Activated naive CD8-positive, alpha-beta T cell treated with anti-CD3 and anti-CD28 coated beads, Interleukin-2, amount 50 U/mL, for 16 hours (primary cell): ENCODE measurements around the gene FES.
"Not testable (repeated sequence)": the region's sequence is repeated elsewhere in the genome, so short reads cannot be mapped to it uniquely, and the experiment has no call there.

Source experiments
- DNase-seq: peaks from one replicate; pipeline ENCODE4 v3.0.0-alpha.2; 2020; ENCODE audit warnings: low read depth, low spot score

The FES gene

DNA sequence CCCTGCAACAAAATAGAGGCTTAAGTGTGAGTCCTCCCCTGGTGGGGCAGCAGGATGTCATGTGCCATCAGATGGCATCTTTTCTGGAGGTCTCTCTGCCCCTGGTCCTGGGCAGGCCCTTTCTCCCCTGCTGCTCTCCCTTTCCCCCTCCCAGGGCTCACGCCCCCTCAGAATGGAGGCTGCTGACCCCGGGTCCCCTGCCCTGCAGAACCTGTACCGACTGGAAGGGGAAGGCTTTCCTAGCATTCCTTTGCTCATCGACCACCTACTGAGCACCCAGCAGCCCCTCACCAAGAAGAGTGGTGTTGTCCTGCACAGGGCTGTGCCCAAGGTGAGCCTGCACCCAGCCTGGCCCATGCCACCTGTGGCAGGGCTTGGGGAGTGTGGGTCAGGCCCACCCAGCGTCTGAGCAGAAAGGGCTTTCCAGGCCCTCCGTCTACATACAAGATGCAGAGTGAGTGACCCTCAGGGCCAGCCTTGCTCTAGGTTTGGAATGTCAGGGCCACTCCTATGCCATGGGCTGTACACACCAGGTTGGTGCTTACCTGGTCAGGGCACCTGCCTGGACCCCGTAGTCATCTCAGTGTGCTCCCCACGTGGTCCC, 7.1 kb downstream of the FES start:
- DNase-seq = no peak

- no peak for DNase-seq
Measured at GRCh38 chr15:90892023-90892422, 7.7 kb downstream of the FES start.

- DNase-seq = no peak
Measured at GRCh38 chr15:90892498-90893174, 8.3 kb downstream of the FES start.

DNA sequence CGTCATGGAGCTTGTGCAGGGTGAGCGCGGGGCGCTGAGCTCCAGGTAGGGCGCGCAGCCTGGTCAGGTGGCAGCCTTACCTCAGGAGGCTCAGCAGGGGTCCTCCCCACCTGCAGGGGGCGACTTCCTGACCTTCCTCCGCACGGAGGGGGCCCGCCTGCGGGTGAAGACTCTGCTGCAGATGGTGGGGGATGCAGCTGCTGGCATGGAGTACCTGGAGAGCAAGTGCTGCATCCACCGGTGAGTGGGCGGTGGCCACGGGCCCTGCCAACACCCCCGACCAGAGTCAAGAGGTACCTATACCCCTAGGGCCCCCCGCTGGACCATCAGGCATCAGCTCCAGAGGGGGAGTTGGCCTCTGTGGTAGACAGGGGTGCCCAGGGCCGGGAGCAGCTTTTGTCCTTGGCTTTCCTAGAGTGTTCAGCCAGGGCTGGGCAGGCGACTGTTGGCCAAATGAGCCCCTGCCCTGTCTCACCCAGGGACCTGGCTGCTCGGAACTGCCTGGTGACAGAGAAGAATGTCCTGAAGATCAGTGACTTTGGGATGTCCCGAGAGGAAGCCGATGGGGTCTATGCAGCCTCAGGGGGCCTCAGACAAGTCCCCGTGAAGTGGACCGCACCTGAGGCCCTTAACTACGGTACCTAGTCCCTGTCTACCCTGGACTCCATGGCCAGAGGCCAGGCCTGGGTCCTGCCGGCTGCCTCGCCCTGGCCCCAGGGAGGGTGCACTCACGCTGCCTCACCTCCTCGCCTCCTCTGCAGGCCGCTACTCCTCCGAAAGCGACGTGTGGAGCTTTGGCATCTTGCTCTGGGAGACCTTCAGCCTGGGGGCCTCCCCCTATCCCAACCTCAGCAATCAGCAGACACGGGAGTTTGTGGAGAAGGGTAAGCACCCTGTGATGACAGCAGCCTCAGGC, 9.1 kb downstream of the FES start:
- DNase-seq = no peak

DNA sequence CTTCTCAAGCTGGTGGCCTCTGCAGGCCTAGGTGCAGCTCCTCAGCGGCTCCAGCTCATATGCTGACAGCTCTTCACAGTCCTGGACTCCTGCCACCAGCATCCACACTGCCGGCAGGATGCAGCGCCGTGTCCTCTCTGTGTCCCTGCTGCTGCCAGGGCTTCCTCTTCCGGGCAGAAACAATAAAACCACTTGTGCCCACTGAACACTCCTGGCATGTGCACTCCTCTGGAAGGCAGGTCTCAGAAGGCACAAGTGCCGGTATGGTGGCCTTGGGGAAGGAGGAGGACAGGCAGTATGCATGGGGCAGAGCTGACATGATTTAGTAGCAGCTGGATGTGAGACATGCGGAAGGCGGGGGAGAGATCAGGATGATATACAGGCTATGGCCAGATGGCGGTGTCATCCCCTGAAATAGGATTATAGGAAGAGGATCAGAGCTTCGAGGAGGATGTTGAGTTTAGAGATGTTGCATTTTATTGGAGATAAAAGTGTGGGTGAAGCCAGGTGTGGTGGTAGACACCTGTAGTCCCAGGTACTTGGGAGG, 11.3 kb downstream of the FES start:
- DNase-seq = no peak

- not testable (repeated sequence) for DNase-seq
Measured at GRCh38 chr15:90897131-90897655, 12.9 kb downstream of the FES start.

DNA sequence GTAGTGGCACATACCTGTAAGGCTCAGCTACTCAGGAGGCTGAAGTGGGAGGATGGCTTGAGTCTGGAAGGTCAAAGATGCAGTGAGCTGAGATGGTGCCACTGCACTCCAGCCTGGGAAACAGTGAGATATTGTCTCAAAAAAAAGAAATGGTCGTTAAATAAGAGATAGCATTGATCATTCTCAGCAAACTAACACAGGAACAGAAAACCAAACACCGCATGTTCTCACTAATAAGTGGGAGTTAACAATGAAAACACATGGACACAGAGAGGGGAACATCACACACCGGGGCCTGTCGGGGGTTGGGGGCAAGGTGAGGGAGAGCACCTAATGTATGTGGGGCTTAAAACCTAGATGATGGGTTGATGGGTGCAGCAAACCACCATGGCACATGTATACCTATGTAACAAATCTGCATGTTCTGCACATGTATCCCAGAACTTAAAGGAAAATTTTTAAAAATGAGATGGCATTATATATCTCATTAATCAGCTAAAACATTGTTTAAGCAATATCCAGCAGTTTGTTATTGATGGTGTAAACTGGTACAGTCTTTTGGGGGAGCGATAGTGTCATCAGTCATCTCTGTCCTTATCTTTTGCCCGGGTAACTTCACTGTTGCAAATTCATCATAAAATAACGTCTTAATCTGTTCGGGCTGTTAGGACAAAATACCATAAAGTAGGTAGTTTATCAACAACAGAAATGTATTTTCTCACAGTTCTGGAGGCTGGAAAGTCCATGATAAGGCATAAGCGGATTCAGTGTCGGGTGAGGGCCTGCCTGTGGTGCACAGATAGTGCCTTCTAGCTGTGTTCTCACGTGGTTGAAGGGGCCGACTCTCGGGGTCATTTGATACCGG, 17.1 kb downstream of the FES start:
- no peak for DNase-seq

DNA sequence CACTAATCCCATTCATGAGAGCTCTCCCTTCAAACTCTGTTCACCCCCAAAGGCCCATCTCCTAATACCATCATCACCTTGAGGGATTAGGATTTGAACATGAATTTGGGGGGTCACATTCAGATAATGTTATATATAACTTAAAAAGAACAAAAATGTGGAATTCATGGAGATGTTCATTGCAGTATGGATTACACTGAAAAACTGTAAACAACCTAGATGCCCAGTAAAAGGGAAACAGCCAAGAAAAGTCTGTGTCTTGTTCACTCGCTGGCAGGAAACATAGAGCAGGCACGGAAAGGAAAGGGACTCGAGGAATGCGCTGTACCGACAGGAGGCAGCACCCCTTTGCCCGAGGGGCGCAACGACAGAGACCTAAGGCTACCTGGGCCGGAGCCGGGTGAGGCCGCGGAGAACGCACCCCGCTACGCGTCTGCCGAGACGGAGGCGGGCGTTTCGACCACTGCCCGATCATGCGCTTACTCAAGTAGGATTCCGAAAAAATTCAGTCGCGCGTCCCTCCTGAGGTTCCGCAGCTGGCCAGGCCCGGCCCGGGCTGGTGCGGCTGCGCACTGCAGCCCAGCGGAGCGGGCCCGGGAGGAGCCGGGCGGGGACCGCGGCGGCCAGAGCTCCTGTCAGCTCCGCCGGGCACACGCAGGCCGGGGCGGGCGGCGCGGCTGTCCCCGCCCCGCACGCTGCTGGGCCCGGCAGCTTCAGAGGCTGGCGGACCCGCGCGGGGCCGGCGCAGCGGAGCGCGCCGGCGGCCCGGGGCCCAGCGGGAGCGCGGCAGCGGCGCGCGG, 17.9 kb downstream of the FES start:
- DNase-seq = peak; percentile 30

GRCh38 chr15:90902840-90903732, 18.8 kb downstream of the FES start, which contains the start of gene MAN2A2:
Gene MAN2A2 (plus strand): TSS chr15:90903302. CDS start chr15:90904208, 906 bp downstream.
- peak; percentile 51 for DNase-seq

- no peak for DNase-seq
Measured at GRCh38 chr15:90903733-90904536, 19.6 kb downstream of the FES start.

DNA sequence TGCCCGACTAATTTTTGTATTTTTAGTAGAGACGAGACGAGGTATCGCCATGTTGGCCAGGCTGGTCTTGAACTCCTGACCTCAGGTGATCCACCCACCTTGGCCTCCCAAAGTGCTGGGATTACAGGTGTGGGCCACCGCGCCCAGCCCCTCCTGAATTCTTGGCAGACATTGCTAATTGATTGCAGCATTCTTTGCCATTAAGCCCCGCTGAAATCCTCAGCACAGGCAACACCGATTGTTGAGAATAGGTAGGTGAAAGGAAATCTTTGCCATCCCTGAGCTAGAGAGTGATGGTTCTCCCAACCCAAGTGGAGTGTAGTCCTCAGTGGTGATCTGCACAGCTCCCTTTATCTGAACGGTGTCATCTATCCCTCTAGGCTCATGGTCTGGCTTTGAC, 20.4 kb downstream of the FES start:
- no peak for DNase-seq

GRCh38 chr15:90905306-90906180, 21.2 kb downstream of the FES start:
- DNase-seq = no peak

DNA sequence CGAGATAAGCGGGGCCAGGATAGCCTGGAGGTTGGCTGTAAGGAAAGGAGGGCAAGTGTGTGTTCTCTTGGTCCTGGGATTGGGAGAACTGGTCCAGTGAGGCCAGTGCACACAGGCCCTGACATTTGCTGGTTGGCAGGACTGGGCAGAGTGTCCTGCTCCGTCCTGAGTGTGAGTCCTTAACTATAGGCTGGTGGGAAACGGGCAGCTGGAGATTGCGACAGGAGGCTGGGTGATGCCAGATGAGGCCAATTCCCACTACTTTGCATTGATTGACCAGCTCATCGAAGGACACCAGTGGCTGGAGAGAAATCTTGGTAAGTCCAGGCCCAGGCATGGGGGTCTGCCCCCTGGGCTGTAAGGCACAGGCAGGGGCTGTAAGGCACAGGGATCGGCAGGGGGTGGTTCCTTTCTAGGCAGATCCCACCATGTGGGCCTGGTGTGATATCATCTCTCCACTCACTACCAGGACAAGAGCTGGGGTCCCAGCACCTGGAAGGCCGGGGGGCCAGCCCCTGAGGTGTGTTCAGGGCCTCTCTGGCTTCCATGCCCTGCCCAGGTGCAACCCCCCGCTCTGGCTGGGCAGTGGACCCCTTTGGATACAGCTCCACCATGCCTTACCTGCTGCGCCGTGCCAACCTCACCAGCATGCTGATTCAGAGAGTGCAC, 22.0 kb downstream of the FES start:
- DNase-seq = no peak

DNA sequence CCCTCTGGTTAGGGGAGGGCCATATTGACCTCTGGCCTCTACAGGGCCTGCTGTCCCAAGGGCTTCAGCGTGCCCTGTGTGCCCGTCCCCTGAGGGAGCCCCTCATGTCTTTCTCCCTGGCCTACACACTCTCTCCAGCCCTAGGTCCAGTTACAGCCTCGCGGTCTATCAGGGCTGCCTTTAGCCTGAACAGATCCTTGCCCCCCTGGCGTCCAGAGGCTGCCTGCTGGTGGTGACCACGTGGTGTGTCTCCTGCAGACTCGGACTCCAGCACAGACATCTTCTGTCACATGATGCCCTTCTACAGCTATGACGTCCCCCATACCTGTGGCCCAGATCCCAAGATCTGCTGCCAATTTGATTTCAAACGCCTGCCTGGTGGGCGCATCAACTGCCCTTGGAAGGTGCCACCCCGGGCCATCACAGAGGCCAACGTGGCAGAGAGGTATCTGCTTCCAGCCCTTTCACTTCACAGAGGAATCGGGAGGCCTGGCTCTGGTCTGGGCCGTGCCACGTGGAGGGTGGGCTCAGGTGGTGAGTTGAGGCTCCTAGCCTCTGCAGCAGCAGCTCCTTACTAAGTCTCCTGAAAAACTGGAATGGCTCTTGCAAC, 22.9 kb downstream of the FES start:
- DNase-seq = no peak

DNA sequence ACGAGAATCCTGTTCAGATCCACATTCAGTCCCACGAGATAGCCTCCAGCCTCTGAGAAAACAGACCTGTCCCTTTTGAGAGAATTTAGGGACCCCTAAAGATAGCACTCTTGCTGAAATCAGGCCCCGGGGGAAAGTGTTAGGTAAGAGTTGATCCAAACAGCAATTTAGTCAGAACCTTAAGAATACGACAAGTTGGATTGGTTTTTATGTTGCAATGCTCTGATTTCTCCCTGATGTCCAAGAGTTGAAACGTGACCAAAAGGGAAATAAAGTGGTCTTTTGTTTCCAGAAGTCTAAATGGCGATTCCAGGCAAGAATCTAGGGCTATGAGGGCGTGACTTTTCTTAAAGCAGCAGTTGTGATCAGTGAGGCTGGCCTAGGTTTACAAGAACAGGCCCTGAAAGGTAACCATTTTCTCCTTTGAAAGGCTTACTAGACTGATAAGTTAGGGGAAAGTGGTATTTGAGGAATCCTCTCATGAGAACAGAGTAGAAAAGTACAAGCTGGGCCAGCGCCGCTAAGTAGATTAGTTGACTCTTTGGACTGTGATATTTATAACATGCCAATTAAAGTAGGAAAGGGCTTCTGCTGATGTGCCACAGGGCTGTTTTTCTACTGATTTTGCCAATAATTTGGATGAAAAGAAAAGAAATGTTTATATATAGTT, 23.7 kb downstream of the FES start:
- DNase-seq = no peak

- DNase-seq = not testable (repeated sequence)
Measured at GRCh38 chr15:90909449-90909848, 25.1 kb downstream of the FES start.
